MM.1S (cell line): ENCODE data around the gene KCNE3.

Source experiments
- DNase-seq: peaks from one replicate; pipeline ENCODE4 v3.0.0-alpha.2; 2015
- H2AFZ ChIP-seq: fragments of 300-600 bp; sonication (generic); 2 replicates; pipeline ENCODE4 v1.6.0; 2016; ENCODE audit warnings: antibody characterized with exemption, low read length
- H3F3A ChIP-seq: fragments of 300-600 bp; sonication (generic); 2 replicates; pipeline ENCODE4 v1.6.1; 2016; ENCODE audit warnings: mild to moderate bottlenecking, antibody characterized with exemption, low read length, moderate library complexity, mixed read lengths; ENCODE audit not compliant: insufficient read depth
- H3K27ac ChIP-seq: fragments of 300-600 bp; sonication (generic); 2 replicates; pipeline ENCODE4 v1.5.1; 2016; ENCODE audit warnings: mild to moderate bottlenecking, low read length
- H3K27me3 ChIP-seq: fragments of 300-600 bp; sonication (generic); replicated peaks from 2 replicates; pipeline ENCODE4 v1.6.0; 2016; ENCODE audit warnings: low read length; ENCODE audit not compliant: insufficient read depth
- H3K36me3 ChIP-seq: fragments of 300-600 bp; sonication (generic); replicated peaks from 2 replicates; pipeline ENCODE4 v1.6.1; 2016; ENCODE audit warnings: mild to moderate bottlenecking, low read length, mixed read lengths; ENCODE audit not compliant: insufficient read depth
- H3K4me1 ChIP-seq: fragments of 300-600 bp; sonication (generic); 2 replicates; pipeline ENCODE4 v1.6.1; 2016; ENCODE audit warnings: low read length, mixed read lengths
- H3K4me2 ChIP-seq: fragments of 300-600 bp; sonication (generic); 2 replicates; pipeline ENCODE4 v1.6.0; 2016; ENCODE audit warnings: low read depth, low read length
- H3K4me3 ChIP-seq: fragments of 300-600 bp; sonication (generic); 2 replicates; pipeline ENCODE4 v1.5.1; 2016; ENCODE audit warnings: low read length, mixed read lengths
- H3K79me2 ChIP-seq: fragments of 300-600 bp; sonication (generic); 2 replicates; pipeline ENCODE4 v1.6.1; 2016; ENCODE audit warnings: mixed run types, low read length, mixed read lengths
- H3K9ac ChIP-seq: fragments of 300-600 bp; sonication (generic); 2 replicates; pipeline ENCODE4 v1.6.1; 2016; ENCODE audit warnings: low read length, mixed read lengths
- H3K9me2 ChIP-seq: fragments of 300-600 bp; sonication (generic); replicated peaks from 2 replicates; pipeline ENCODE4 v1.6.1; 2016; ENCODE audit warnings: mild to moderate bottlenecking, low read length, mixed read lengths; ENCODE audit not compliant: insufficient read depth
- H3K9me3 ChIP-seq: fragments of 300-600 bp; sonication (generic); replicated peaks from 2 replicates; pipeline ENCODE4 v1.6.1; 2016; ENCODE audit warnings: mild to moderate bottlenecking, low read length, mixed read lengths; ENCODE audit not compliant: insufficient read depth
- H4K20me1 ChIP-seq: fragments of 300-600 bp; sonication (generic); 2 replicates; pipeline ENCODE4 v1.6.1; 2016; ENCODE audit warnings: mild to moderate bottlenecking, low read length, moderate library complexity, mixed read lengths; ENCODE audit not compliant: insufficient read depth
- EZH2 ChIP-seq: fragments of 300-600 bp; sonication (generic); optimal IDR thresholded peaks from 2 replicates; pipeline ENCODE3; 2017; ENCODE audit warnings: low read depth, mild to moderate bottlenecking, antibody characterized with exemption, low read length, mixed read lengths
- EZH2phosphoT487 ChIP-seq: fragments of 300-600 bp; sonication (generic); IDR thresholded peaks from 2 replicates; pipeline ENCODE4 v1.6.1; 2018; ENCODE audit warnings: antibody characterized with exemption, low read length
- TF ChIP-seq, protein P1 (sequence below): fragments of 300-600 bp; sonication (generic); IDR thresholded peaks from 2 replicates; pipeline ENCODE4 v1.5.1; 2016; ENCODE audit warnings: antibody characterized with exemption, low read length, mixed read lengths

Gene KCNE3

DNA sequence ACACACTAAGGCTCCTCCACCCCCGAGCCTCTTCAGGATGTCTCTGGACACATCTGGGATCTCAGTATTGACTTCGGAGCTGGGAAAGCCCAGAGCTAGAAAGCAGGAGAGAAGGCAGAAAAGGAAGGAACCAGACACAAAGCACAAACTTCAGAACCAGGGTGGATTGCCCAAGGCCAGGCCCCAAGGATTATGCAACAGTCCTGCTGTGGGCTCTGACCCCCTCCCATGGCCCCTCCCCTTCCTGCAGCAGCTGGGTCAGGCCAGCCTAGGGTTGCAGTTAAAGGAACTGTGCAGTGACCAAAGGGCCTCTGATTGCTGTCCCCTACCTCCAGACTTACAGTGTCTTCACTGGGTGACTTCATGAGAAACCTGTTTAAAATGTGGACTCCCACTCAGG lies 5.3 kb downstream of the KCNE3 start:
- DNase-seq, result no peak
- H3K4me3 ChIP-seq, result no peak overlapping the region
- no peak overlapping the region for H2AFZ ChIP-seq
- no peaks in the 10 kb centered on the region for H3K36me3 ChIP-seq
- H3K79me2 ChIP-seq, result no peaks in the 10 kb centered on the region
- no peak overlapping the region for H3K9ac ChIP-seq
- H3K27me3 ChIP-seq, result no peaks in the 10 kb centered on the region
- no peak for TF ChIP-seq EZH2
- TF ChIP-seq, protein P1, sequence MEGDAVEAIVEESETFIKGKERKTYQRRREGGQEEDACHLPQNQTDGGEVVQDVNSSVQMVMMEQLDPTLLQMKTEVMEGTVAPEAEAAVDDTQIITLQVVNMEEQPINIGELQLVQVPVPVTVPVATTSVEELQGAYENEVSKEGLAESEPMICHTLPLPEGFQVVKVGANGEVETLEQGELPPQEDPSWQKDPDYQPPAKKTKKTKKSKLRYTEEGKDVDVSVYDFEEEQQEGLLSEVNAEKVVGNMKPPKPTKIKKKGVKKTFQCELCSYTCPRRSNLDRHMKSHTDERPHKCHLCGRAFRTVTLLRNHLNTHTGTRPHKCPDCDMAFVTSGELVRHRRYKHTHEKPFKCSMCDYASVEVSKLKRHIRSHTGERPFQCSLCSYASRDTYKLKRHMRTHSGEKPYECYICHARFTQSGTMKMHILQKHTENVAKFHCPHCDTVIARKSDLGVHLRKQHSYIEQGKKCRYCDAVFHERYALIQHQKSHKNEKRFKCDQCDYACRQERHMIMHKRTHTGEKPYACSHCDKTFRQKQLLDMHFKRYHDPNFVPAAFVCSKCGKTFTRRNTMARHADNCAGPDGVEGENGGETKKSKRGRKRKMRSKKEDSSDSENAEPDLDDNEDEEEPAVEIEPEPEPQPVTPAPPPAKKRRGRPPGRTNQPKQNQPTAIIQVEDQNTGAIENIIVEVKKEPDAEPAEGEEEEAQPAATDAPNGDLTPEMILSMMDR, result no peak
- no peak for TF ChIP-seq EZH2phosphoT487
- no peaks in the 10 kb centered on the region for H3K4me1 ChIP-seq
- no peaks in the 10 kb centered on the region for H4K20me1 ChIP-seq
- no peaks in the 10 kb centered on the region for H3F3A ChIP-seq
- H3K9me3 ChIP-seq, result no peaks in the 10 kb centered on the region
- H3K9me2 ChIP-seq, result no peaks in the 10 kb centered on the region
- H3K4me2 ChIP-seq, result no peak overlapping the region
- H3K27ac ChIP-seq, result no peak overlapping the region

GRCh38 chr11:74460481-74461154 lies 6.7 kb downstream of the KCNE3 start:
- no peaks in the 10 kb centered on the region for H3K9me2 ChIP-seq
- H3K4me3 ChIP-seq, result no peak overlapping the region
- H3F3A ChIP-seq, result no peaks in the 10 kb centered on the region
- no peaks in the 10 kb centered on the region for H3K4me1 ChIP-seq
- H3K4me2 ChIP-seq, result no peak overlapping the region
- H3K27ac ChIP-seq, result no peak overlapping the region
- H3K27me3 ChIP-seq, result no peaks in the 10 kb centered on the region
- TF ChIP-seq EZH2 (no peak), EZH2phosphoT487 (no peak)
- TF ChIP-seq, protein P1, result no peak
- no peaks in the 10 kb centered on the region for H3K36me3 ChIP-seq
- no peak overlapping the region for H2AFZ ChIP-seq
- no peaks in the 10 kb centered on the region for H4K20me1 ChIP-seq
- no peak overlapping the region for H3K9ac ChIP-seq
- no peaks in the 10 kb centered on the region for H3K9me3 ChIP-seq
- no peaks in the 10 kb centered on the region for H3K79me2 ChIP-seq
- DNase-seq, result no peak

DNA sequence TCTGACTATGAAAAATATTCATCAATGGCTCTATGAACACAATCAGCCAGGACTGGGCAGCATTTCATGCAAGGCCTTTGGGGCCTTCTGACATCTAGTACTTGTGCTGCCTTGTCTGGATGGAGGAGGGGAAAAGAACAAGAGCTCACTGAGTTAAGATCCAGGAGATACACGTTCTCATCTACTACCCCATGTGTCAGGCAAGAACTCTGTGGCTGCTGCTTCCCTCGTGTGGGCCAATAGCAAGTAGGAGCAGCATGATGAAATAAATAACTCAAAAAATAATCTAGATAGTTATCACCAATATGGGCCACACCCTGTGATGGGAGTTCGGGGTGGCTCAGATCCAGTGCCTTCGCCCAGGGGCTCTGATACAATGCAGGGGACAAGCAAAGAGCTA lies 7.3 kb downstream of the KCNE3 start:
- Histone ChIP-seq H3K9ac (no peak overlapping the region), H3K9me2 (no peaks in the 10 kb centered on the region), H2AFZ (no peak overlapping the region), H3K27ac (no peak overlapping the region), H3K79me2 (no peaks in the 10 kb centered on the region), H3K36me3 (no peaks in the 10 kb centered on the region), H3K4me1 (no peaks in the 10 kb centered on the region), H4K20me1 (no peaks in the 10 kb centered on the region), H3K4me2 (no peak overlapping the region), H3K4me3 (no peak overlapping the region), H3K9me3 (no peaks in the 10 kb centered on the region), H3F3A (no peaks in the 10 kb centered on the region), H3K27me3 (no peaks in the 10 kb centered on the region)
- no peak for TF ChIP-seq EZH2phosphoT487
- no peak for TF ChIP-seq EZH2
- TF ChIP-seq, protein P1, result no peak
- DNase-seq, result no peak
